HPDE6-E6E7 (cell line): ENCODE results near the gene HRK.

Experiments used
- DNase-seq: peaks from one replicate; pipeline ENCODE4 v3.0.0; 2011; ENCODE audit warnings: missing footprints; ENCODE audit errors: extremely low spot score

The HRK gene

DNA sequence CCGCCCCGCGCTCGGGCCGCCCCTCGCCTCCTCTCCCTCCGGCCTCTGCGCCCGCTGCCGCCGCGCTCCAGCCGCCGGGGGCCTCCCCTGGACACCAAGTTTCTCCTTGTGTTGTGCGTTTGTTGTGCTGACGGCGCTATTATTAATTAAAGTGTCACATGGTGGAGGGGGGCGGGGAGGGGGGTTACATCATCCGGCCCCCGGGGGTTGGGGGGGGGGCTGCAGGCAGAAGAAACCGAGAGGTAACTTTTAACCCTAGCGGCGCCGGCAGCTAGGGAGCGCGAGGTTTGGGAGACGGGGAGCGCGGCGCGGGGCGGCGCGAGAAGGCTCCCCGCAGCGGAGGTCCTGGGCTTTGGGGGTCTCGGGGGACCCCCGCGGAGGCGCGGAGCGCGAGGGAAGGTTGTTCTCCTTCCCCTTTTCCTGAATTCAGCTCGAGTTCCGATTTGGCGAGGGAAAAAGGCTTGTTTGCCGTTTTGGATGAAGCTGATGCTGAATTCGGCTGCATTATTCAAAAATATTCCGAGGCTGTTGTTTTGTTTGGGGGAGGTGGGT is at the start of gene HRK:
TSS of gene HRK (minus strand) at position 117 of the 552 bp plus-strand sequence. CDS start 134 bp downstream, outside the sequence.
- no peak for DNase-seq

DNA sequence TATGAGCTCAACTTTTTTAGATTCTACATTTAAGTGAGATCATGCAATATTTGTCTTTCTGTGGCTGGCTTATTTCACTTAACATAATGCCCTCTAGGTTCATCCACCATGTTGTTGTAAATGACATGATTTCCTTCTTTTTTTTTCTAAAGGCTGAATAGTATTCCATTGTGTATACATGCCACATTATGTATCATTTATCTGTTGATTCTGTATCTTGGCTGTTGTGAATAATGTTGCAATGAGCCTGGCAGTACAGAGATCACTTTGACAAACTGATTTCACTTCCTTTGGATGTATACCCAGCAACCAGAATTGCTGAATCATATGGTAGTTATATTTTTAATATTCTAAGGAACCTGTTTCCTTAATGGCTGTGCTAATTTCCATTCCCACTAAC is 48.6 kb upstream of the HRK start:
- no peak for DNase-seq

DNA sequence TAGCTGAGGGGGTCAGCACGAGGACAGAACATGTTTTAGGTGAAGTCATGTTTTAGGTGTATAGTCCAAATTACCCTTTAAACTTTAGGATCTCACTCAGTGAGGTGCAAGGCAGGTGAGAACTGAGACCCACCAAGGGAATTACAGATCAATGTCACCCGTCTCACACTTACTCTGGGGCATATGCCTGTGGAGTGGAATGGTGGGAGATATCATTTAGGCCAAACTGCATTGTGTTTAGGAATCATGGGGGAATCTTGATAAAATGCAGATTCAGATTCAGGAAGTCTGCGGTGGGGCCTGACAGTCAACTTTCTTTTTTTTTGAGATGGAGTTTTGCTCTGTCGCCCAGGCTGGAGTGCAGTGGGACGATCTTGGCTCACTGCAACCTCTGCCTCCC is 47.3 kb upstream of the HRK start:
- DNase-seq: no peak

DNA sequence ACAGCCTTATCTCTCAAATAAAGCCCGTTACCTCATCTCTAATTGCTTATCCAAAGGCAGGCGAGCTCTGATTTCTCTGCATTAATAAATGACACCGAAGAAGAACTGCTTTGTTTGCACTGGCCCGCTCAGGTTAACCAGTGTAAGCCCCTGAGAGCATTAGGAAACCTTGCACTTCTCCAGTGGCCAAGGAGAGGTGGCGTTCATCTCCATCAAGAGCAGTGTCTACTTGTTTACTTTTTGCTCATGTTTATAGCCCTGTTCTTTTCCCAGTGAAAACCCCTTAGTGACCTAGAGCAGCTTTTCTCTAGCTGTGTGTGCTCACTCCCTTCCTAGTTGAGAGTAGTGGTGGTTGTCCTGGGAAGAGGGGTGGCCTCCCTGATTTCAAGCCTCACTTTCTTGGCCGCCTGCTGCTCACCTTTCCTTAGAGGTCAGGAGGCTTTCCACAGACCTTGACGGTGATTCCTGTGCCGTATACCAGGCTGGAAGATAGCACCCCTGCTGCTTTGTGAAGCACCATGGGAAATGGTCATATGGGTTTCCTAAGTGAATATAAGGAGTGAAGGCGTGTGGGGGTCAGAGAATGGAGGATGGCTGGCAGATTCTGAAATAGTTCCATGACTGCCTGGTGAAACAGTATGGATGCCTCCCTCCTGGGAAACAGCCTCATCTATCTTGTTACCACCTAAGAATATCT is 46.2 kb upstream of the HRK start:
- DNase-seq: no peak

DNA sequence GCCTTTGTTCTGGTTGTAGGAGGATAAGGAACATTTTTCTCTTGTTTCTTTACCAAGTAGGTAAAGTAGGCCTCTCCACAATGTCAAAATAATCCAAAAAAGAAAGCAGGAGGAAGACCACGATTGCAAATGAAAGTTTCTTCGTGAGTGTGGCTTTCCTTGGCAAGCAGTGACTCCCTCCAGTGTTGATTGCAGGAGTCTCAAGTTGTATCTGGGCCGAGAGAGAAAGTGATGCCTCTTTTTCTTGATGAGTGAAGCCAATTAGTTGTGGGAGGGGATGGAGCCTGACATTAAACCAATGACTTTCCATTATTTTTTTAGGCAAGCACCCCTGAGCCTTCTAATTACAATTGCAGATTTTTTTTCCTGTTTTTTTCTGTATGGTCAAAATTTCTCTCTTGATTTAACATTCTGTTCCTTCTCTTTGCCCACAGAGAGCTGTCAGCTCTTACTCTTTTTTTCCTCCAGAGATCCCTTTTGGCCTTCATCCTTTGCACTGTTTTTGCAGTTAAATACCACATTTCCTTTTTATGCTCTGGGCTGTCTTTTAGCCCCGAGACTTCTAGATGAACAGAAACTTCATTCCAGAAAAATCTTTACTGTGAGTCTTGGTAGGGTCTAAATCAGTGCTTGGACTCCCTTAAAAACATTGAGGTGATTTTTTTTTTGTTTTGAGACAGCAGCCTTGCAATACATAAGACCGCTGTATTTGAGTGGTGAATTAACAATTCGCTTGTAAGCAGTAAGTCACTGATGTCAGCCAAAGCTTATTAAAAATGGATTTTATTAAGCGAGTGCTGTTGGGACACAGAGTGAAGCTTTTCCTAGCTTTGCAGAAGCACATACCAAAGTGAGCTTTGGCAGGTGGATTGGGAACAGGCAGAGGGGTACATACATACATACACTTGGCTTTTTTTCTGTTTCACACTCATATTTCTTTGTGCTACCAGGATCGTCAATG is 45.3 kb upstream of the HRK start:
- no peak for DNase-seq

DNA sequence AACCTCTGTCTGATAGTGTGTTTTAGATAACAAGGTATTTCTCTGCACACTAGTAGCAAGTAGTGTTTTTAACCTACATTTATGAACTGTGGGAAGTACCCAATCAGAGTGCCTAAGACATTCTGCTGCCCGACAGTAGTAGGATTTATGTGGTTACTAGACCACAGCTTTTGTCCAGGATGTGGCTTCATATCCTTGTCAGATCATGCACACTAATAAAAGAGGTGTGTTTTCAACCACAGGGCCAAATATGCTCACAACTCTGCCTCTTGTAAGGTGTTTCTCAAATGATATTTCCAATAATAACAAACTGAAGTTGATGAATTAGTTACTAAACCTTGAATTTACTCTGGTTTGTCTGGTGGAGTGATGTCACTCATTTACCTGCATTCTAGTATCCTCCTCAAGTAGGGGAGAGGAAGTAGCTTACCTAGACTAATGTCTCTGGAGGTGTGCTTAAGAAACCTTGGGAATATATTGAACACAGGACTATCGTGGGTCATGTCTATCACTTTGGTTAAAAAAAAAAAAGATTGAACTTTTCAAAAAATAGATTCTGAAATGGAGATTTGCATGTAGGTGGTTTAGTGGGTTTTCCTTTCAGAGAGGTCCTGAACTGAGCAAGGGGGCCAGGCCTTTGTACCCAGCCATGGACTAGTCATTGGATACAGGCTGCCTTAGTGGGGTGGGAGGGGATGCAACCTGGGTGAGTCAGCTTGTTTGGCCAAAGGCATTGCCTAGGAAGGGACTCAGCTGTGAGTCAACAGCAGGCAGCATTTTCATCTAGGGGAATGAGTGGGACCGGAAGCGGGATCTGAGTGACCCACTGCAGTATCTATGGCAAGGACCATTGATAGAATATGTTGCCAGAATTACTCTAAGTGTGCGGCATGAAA is 43.6 kb upstream of the HRK start:
- peak; percentile 40 for DNase-seq

DNA sequence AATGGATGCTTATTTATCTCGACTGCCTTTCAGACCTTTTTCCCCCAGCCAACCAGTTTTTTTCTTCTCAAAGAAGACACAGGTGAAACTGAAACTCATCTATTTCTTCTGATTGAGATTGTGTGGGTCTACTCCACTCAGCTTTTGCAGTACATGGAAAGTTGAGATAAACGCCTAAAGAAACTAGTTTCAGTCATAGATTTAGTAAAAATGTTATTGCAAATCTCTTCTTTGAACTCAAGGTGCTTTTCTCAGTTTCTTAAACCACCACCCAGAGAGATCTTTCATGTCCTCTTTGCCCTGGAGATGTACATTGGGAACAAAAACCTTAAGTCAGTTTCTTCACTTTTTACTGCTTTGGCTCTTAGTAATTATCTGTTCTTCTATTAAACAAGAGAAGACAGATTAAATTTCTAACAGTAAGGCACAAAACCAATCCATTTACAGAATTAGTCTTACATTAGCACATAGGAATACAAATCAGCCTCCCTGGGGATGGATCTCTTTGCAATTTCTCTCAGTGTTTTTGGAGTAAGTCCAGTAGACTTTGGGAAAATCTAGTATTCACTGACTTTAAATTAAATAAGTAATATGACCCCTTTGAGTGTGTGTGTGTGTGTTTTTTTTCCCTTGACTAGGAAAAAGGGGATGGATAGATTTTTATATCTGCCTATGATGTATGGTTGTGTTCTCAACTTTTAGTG is 41.1 kb upstream of the HRK start:
- no peak for DNase-seq

DNA sequence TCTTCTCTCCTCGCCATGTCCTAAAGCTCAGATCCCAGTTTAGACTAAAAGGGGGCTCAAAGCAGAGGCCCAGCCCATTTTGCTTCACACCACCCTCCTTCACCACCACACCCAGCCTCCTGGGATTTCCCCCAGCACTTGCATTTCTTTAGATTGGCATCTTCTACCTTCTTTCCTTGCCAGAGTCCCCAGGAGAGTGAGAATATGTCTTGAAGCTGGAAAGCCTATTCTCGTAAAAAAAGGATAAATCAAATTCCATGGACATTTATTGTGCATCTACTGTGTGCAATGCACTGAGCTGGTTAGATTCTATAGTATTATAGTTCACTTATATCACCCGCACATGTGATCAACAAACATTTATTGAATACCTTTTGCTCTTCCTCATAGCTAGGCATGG is 39.7 kb upstream of the HRK start:
- DNase-seq: no peak

DNA sequence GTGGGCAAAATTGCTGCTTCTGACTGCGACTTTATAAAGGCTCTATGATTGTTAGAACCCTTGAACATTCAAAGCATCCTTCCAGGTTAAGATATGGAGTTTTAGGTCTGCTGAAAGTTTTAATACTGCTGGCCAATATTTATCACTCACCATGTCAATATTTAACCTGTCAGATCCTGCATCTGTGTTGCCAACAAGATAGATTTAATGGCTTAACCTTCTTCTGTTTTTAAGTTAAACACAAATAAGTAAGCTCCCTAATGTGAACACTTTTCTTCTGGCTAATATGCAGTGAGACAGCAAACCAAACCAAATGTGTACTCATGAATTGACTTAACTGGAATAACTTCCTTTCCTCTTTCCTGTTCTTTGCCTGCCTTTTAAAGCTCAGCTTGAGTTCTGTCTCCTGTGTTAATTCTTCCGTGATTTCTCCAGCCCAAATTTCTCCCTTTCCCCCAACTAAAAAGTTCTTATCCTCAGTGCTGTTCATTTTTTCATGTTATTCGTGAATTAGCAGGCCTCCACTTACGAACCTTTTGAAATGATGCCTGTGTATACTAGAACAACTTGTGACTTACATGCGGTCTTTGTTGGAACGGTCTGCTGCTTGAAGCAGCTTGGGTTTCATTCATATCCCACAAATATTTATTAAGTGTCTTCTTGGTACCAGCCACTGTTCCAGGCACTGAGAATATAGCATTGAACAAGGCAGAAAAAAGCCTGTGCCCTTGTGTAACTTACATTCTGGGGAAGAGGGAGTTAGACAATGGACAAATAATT is 38.7 kb upstream of the HRK start:
- DNase-seq: no peak

DNA sequence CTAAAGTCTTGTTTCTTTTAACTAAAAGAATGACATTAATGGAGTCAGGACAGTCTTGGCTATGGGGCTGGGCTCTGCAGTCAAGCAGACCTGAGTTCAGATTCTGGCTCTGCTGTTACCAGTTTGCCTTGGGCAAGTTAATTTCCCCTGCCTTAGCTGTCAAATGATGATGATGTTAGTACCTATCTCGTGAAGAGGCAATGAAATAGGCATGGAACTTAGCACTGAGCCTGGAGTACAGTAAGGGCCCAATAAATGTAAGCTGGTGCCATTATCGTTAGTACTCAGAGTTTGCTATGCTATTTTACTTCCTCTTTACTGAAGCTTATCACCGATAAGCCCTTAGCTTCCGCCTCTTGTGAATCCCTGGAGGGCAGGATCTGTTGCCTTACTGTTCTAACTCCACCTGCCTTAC is 38.0 kb upstream of the HRK start:
- no peak for DNase-seq

DNA sequence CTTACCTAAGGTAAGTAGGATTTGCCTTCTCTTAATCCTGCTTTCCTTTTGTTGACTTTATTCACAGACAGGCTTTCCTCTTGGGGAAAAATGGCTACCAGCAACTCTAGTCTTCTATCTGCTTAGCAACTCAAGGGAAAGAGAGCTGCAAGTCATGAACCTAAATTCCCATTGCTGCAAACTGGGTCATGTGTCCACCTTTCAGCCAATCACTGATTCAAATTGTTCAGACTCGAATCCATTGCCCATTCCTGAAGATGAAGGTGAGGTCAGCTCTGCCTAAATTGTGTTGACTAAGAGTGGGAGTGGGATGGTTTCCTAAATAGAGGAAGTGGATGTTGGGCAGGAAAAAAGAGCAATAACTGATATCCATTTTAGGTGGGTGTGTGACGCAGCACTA is 37.2 kb upstream of the HRK start:
- DNase-seq: no peak

DNA sequence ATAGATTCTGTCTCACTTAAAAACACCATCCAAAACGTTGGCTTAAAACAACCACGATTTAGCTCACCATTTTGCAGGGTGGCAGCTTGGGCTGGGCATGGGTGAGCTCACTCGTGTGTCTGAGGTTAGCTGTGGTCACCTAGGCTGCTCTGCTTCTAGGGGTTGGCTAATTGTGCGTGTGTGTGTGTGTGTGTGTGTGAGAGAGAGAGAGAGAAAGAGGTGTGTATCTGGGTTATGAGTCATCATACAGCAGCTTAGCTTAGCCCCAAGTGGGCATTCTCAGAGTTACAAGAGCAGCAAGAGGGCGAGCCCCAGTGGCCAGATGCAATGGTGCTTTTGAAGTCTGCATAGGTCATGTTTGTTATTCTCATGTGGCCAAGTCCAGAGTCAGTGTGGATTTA is 35.5 kb upstream of the HRK start:
- peak; percentile 80 for DNase-seq

DNA sequence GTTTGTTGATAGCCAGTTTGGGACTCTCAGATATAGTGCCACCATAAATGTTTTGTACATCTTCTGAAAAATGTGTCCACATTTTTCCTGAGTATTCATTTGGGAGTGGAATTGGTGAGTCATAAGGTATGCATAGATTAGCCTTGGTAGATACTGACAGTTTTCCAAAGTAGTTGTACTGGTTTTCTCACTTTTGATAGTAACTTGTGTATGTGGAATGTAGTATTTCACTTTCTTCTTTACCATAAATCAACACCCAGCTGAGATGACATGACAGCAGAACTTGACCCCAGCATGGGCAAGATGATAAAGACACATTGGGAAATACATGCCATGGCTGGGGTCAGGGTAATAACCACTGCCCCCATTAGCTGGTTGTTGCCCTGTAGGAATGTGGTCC is 34.9 kb upstream of the HRK start:
- DNase-seq: peak; percentile 64

DNA sequence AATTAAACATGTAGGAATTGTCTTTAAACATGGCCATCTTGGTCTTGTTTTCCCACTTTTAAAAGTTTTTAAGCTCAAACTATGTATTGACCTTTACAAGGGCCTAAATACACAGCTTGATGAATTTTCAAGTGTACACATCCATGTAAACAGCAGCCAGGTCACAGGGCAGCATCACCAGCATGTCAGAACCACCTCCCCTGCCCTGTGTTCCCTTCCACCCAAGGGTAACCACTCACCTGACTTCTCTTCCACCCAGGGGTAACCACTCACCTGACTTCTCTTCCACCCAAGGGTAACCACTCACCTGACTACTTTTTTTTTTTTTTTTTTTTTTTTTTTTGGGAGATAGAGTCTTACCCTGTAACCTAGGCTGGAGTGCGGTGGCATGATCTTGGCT is 34.1 kb upstream of the HRK start:
- no peak for DNase-seq

DNA sequence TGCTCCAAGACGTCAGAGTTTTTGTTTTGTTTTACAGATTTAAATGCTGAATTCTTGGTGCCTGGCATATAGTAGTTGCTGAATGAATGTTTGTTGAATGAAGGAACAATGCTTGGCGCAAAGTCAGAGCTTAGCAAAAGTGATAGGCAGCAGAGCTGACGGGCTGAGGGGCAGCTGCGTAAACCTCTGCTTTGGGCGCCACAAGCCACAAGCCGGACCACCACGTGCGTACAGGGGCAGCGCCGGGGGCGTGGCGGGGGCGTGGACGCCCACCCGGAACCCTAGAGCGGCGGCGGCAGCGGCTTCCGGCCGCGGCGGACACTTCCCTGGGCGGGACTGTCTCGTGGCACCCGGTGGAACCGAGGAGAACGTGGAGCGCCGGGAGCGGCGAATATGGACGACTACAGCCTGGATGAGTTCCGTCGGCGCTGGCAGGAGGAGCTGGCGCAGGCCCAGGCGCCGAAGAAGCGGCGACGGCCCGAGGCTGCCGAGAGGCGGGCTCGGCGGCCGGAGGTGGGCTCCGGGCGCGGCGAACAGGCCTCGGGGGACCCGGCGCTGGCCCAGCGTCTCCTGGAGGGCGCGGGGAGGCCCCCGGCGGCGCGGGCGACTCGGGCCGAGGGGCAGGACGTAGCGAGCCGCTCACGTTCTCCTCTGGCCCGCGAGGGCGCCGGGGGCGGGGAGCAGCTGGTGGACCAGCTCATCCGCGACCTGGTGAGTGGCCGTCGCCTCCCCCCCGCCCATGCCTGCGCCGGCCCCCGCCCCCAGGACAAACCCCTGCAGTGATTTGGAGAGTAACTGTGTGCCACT is 29.6 kb upstream of the HRK start, which contains the start of gene FBXW8:
TSS of gene FBXW8 (plus strand) at position 306 of the 807 bp plus-strand sequence. CDS start at position 394, 88 bp downstream.
- DNase-seq: peak; percentile 49

DNA sequence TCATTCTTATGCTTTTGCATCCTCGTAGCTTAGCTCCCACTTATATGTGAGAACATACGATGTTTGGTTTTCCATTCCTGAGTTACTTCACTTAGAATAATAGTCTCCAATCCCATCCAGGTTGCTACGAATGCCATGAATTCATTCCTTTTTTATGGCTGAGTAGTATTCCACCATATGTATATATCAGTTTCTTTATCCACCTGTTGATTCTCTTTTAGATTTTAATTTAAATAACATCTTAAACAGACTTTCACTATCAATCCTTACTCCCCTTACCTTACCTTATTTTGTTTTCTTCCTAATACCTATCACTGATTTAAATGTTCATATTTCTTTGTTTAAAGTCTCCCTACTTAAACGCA is 29.0 kb upstream of the HRK start:
- no peak for DNase-seq

DNA sequence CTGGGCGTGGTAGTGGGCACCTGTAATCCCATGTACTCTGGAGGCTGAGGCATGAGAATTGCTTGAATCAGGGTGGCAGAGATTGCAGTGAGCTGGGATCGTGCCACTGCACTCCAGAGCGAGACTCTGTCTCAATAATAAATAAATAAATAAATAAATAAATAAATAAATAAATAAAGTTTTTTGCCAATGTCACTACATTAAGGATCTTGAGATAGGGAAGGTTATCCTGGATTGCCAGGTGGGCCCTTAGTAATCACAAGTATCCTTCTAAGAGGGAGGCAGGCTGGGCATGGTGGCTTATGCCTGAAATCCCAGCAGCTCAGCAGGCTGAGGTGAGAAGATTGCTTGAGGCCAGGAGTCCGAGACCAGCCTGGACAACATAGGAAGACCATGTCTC is 25.0 kb upstream of the HRK start:
- no peak for DNase-seq

DNA sequence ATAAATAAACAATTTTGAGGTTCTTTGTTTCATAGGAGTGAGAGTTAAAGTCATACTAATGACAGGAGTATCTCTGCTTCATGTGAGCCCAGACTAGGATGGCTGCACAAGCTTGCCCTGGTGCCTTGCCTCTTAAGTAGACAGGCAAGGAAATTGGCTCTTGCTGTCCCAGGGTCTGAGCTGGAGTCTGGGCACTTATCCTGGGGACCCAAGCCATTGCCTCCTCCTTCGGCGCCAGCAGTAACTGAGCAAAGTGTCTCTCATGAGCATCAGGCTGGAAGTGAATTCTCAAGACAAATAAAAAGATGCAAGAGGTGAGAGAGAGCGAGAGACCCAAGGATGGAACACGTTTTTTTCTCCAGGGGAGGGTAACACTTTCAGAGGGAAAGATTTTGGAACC is 22.6 kb upstream of the HRK start:
- DNase-seq: no peak

DNA sequence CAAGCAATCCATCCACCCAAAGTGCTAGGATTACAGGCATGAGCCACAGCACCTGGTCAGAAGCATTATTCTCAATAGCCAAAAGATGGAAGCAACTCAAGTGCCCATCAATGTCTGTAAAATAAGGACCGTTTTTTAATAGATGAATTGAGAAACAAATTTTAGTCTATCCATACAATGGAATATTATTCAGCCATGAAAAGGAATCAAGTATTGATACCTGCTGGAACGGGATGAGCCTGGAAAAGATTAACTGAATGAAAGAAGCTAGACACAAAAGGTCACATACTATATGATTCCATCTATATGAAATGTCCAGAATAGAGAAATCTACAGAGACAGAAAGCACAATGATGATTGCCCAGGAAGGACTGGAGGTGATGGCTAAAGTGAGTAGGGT is 20.4 kb upstream of the HRK start:
- no peak for DNase-seq
